Measurements from ENCODE around the gene B4GALT5.

DNA sequence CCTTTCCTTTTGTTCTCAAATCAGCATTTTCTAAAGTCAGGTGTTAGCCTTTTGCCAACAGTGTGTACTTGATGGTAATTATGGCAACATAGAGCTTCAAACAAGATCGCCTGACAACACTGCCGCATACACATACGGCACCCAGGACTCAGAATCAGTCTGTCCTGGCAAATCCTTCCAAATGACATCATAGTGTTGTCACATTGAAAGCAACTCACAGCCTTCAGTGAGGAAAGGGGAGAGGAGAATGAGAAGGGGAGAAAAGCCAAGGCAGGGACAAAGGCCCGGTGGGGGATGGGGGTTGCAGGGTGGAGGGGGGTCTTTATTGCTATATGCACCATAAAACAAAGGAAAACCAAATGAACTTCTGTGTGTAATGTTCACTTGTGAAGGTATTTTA is 80.0 kb downstream of the B4GALT5 start:
- TF ChIP-seq POLR2A (IDR thresholded peaks at IDR 0.05) (no peak), CTCF (IDR thresholded peaks at IDR 0.05) (no peak)
